HG03045 (cell line): ENCODE data around the gene TMEM87A.
"Not testable (repeated sequence)": the region's sequence is repeated elsewhere in the genome, so short reads cannot be mapped to it uniquely, and the experiment has no call there.

Experiments used
- ATAC-seq: cut with Tn5 transposase; IDR thresholded peaks from one replicate; pipeline ENCODE4 v1.9.1; 2021; ENCODE audit warnings: mild to moderate bottlenecking, moderate library complexity; ENCODE audit not compliant: unreplicated experiment

Gene TMEM87A

GRCh38 chr15:42272939-42273899 lies at the start of gene TMEM87A, which contains the start of gene GANC:
Gene TMEM87A, minus strand, starts transcription at chr15:42273433. Its CDS starts 35 bp downstream, at chr15:42273398.
Gene GANC, plus strand, starts transcription at chr15:42273201. Its CDS starts 1,281 bp downstream, at chr15:42274482.
- peak; percentile 94 for ATAC-seq

GRCh38 chr15:42319206-42319605 lies 46.0 kb upstream of the TMEM87A start:
- no peak for ATAC-seq

- not testable (repeated sequence) for ATAC-seq
These were observed 43.1 kb upstream of the TMEM87A start for GRCh38 chr15:42316282-42316805.

GRCh38 chr15:42315521-42315920 lies 42.3 kb upstream of the TMEM87A start:
- ATAC-seq: no peak

GRCh38 chr15:42314818-42315217 lies 41.6 kb upstream of the TMEM87A start:
- ATAC-seq: no peak

GRCh38 chr15:42313463-42313862 lies 40.2 kb upstream of the TMEM87A start:
- no peak for ATAC-seq

- ATAC-seq: no peak
These were observed 33.4 kb upstream of the TMEM87A start for GRCh38 chr15:42306681-42307080.

- not testable (repeated sequence) for ATAC-seq
These were observed 27.8 kb upstream of the TMEM87A start for GRCh38 chr15:42301004-42301403.

GRCh38 chr15:42289166-42289565 lies 15.9 kb upstream of the TMEM87A start:
- no peak for ATAC-seq

GRCh38 chr15:42287931-42288330 lies 14.7 kb upstream of the TMEM87A start:
- ATAC-seq: no peak

- ATAC-seq: no peak
These were observed 13.3 kb upstream of the TMEM87A start for GRCh38 chr15:42286445-42287029.

- no peak for ATAC-seq
These were observed 11.8 kb upstream of the TMEM87A start for GRCh38 chr15:42285034-42285433.

- no peak for ATAC-seq
These were observed 11.3 kb upstream of the TMEM87A start for GRCh38 chr15:42284551-42284950.

GRCh38 chr15:42283671-42284070 lies 10.4 kb upstream of the TMEM87A start:
- no peak for ATAC-seq

- ATAC-seq: no peak
These were observed 9.7 kb upstream of the TMEM87A start for GRCh38 chr15:42282926-42283325.

- no peak for ATAC-seq
These were observed 9.1 kb upstream of the TMEM87A start for GRCh38 chr15:42282344-42282743.

- no peak for ATAC-seq
These were observed 6.0 kb upstream of the TMEM87A start for GRCh38 chr15:42279234-42279723.

- ATAC-seq: no peak
These were observed 3.5 kb upstream of the TMEM87A start for GRCh38 chr15:42276762-42277161.

- no peak for ATAC-seq
These were observed 2.7 kb upstream of the TMEM87A start for GRCh38 chr15:42275780-42276391.

- no peak for ATAC-seq
These were observed 1.4 kb upstream of the TMEM87A start for GRCh38 chr15:42274702-42274989.
